HL-60 (cell line): Measurements from ENCODE around the gene RABGAP1L.
"Not testable (repeated sequence)": the region's sequence is repeated elsewhere in the genome, so short reads cannot be mapped to it uniquely, and the experiment has no call there.

Source experiments
- DNase-seq, 2 experiments: peaks; one replicate each; pipeline ENCODE4 v3.0.0-alpha.2; 2010 to 2020; ENCODE audit warnings: low read depth in 1 of 2, low spot score in 1 of 2
- H3K27ac ChIP-seq: fragments of 250-450 bp; sonication (Bioruptor Pico); replicated peaks from 2 replicates; pipeline ENCODE4 v1.5.1; 2020; ENCODE audit warnings: mild to moderate bottlenecking, moderate library complexity
- H3K27me3 ChIP-seq: fragments of 250-450 bp; sonication (Bioruptor Pico); 2 replicates; pipeline ENCODE4 v1.5.1; 2021; ENCODE audit warnings: mild to moderate bottlenecking, moderate library complexity; ENCODE audit not compliant: insufficient read depth, poor library complexity, severe bottlenecking
- H3K4me3 ChIP-seq: replicated peaks from 2 replicates; pipeline ENCODE4 v1.5.1; 2011; ENCODE audit warnings: mild to moderate bottlenecking, control low read depth, low read length; ENCODE audit not compliant: insufficient read depth
- GABPA ChIP-seq: IDR thresholded peaks from 2 replicates; pipeline ENCODE4 v1.6.1; 2012; ENCODE audit warnings: low read depth
- POLR2AphosphoS5 ChIP-seq: IDR thresholded peaks from 2 replicates; pipeline ENCODE4 v1.6.1; 2012; ENCODE audit warnings: low read depth
- SPI1 ChIP-seq: IDR thresholded peaks from 2 replicates; pipeline ENCODE4 v1.6.1; 2012; ENCODE audit warnings: low read depth, mild to moderate bottlenecking, borderline replicate concordance
- TF ChIP-seq, protein P1 (sequence below): IDR thresholded peaks from one replicate; pipeline ENCODE4 v1.5.1; 2011; ENCODE audit warnings: low read length, control low read depth, inconsistent platforms; ENCODE audit not compliant: insufficient read depth
- TF ChIP-seq, protein P2 (sequence below): IDR thresholded peaks from 2 replicates; pipeline ENCODE4 v1.6.1; 2012; ENCODE audit warnings: low read depth; ENCODE audit not compliant: insufficient replicate concordance

RABGAP1L gene

DNA sequence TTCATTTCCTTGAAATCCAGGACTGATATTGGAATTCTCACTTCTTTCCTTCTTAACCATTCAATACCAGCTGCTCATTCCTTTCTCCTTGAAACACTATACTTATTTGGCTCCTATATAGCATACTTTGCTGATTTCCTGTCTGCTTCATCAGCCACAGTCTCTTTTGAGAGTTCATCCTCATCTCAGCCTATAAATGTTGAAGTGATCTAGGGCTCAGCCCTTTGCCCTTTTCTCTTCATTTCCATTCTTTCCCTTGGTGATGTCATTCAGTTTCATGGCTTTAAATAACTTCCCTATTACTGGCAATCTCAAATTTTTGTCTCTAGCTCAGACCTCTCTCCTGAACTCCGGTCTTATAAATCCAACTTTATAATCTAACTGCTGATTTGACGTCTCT, 24.1 kb upstream of the RABGAP1L start:
- TF ChIP-seq, protein P1, sequence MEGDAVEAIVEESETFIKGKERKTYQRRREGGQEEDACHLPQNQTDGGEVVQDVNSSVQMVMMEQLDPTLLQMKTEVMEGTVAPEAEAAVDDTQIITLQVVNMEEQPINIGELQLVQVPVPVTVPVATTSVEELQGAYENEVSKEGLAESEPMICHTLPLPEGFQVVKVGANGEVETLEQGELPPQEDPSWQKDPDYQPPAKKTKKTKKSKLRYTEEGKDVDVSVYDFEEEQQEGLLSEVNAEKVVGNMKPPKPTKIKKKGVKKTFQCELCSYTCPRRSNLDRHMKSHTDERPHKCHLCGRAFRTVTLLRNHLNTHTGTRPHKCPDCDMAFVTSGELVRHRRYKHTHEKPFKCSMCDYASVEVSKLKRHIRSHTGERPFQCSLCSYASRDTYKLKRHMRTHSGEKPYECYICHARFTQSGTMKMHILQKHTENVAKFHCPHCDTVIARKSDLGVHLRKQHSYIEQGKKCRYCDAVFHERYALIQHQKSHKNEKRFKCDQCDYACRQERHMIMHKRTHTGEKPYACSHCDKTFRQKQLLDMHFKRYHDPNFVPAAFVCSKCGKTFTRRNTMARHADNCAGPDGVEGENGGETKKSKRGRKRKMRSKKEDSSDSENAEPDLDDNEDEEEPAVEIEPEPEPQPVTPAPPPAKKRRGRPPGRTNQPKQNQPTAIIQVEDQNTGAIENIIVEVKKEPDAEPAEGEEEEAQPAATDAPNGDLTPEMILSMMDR, result no peak
- TF ChIP-seq, protein P2, sequence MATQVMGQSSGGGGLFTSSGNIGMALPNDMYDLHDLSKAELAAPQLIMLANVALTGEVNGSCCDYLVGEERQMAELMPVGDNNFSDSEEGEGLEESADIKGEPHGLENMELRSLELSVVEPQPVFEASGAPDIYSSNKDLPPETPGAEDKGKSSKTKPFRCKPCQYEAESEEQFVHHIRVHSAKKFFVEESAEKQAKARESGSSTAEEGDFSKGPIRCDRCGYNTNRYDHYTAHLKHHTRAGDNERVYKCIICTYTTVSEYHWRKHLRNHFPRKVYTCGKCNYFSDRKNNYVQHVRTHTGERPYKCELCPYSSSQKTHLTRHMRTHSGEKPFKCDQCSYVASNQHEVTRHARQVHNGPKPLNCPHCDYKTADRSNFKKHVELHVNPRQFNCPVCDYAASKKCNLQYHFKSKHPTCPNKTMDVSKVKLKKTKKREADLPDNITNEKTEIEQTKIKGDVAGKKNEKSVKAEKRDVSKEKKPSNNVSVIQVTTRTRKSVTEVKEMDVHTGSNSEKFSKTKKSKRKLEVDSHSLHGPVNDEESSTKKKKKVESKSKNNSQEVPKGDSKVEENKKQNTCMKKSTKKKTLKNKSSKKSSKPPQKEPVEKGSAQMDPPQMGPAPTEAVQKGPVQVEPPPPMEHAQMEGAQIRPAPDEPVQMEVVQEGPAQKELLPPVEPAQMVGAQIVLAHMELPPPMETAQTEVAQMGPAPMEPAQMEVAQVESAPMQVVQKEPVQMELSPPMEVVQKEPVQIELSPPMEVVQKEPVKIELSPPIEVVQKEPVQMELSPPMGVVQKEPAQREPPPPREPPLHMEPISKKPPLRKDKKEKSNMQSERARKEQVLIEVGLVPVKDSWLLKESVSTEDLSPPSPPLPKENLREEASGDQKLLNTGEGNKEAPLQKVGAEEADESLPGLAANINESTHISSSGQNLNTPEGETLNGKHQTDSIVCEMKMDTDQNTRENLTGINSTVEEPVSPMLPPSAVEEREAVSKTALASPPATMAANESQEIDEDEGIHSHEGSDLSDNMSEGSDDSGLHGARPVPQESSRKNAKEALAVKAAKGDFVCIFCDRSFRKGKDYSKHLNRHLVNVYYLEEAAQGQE, result no peak
- no peak for TF ChIP-seq SPI1
- no peak for TF ChIP-seq GABPA
- TF ChIP-seq POLR2AphosphoS5, result no peak
- Histone ChIP-seq H3K27me3 (no peaks in the 10 kb centered on the region), H3K27ac (no peak overlapping the region), H3K4me3 (no peak overlapping the region)
- DNase-seq, result no peak

GRCh38 chr1:174136714-174137113, 22.6 kb upstream of the RABGAP1L start:
- Histone ChIP-seq H3K4me3 (no peak overlapping the region), H3K27me3 (no peaks in the 10 kb centered on the region), H3K27ac (no peak overlapping the region)
- no peak for DNase-seq
- TF ChIP-seq, protein P2, result no peak
- TF ChIP-seq POLR2AphosphoS5 (no peak), GABPA (no peak), SPI1 (no peak)
- TF ChIP-seq, protein P1, result no peak

DNA sequence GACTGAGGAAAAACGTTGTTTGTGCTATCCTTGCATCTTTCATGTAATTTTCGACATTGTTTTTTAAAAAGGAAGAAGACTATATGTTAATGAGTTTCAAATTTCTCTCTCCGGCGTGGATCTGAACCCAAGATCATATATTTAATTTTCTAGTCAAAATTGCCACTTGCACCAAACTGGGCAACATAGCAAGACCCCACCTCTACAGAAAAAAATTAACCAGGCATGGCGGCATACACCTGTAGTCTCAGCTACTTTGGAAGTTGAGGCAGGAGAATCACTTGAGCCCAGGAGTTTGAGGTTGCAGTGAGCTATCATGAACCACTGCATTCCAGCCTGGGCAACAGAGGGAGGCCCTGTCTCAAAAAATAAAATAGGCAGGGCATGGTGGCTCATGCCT, 16.5 kb upstream of the RABGAP1L start:
- TF ChIP-seq, protein P1, result no peak
- TF ChIP-seq GABPA (no peak), SPI1 (no peak), POLR2AphosphoS5 (no peak)
- TF ChIP-seq, protein P2, result no peak
- H3K27me3 ChIP-seq, result no peaks in the 10 kb centered on the region
- DNase-seq, result no peak
- H3K4me3 ChIP-seq, result no peak overlapping the region
- no peak overlapping the region for H3K27ac ChIP-seq

DNA sequence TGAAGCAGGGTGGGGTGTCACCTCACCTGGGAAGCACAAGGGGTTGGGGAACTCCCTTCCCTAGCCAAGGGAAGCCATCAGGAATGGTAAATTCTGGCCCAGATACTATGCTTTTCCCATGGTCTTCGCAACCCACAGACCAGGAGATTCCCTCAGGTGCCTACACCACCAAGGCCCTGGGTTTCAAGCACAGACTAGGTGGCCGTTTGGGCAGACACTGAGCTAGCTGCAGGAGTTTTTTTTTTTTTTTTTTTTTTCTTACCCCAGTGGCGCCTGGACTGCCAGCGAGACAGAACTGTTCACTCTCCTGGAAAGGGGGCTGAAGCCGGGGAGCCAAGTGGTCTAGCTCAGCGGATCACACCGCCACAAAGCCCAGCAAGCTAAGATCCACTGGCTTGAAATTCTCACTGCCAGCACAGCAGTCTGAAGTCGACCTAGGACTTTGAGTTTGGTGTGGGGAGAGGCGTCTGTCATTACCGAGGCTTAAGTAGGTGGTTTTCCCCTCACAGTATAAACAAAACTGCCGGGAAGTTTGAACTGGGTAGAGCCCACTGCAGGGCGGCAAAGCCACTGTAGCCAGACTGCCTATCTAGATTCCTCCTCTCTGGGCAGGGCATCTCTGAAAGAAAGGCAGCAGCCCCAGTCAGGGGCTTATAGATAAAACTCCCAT, 15.5 kb upstream of the RABGAP1L start:
- not testable (repeated sequence) for H3K27ac ChIP-seq, DNase-seq, H3K4me3 ChIP-seq, H3K27me3 ChIP-seq

DNA sequence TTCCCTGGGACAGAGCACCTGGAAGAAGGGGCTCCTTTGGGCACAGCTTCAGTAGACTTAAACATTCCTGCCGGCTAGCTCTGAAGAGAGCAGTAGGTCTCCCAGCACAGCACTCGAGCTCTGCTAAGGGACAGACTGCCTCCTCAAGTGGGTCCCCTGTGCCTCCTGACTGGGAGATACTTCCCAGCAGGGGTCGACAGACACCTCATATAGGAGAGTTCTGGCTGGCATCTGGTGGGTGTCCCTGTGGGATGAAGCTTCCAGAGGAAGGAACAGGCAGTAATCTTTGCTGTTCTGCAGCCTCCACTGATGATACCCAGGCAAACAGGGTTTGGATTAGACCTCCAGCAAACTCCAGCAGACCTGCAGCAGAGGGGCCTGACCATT, 14.9 kb upstream of the RABGAP1L start:
- not testable (repeated sequence) for DNase-seq, H3K27me3 ChIP-seq, H3K27ac ChIP-seq, H3K4me3 ChIP-seq
